Activated naive CD4-positive, alpha-beta T cell treated with anti-CD3 and anti-CD28 coated beads for 36 hours (primary cell): ENCODE measurements around the gene LGR5. TPM values are rescaled to one million over a fixed set of nuclear protein-coding genes. Genes with fewer than 3 reads are reported as not detected.
"Not testable (repeated sequence)": the region's sequence is repeated elsewhere in the genome, so short reads cannot be mapped to it uniquely, and the experiment has no call there.

ENCODE experiments used
- CTCF ChIA-PET: fragments of 350-600 bp; sonication (Branson Sonifier 250); formaldehyde crosslinking; loops from one replicate; lab custom pipeline; 2021; ENCODE audit warnings: antibody characterized with exemption; lab: Charles Lee
- DNase-seq: peaks from one replicate; pipeline ENCODE4 v3.0.0-alpha.2; 2020
- H3K27ac Mint-ChIP-seq: one replicate; pipeline ENCODE4 v1.8.0; 2021; ENCODE audit warnings: mild to moderate bottlenecking, mixed read lengths
- H3K27me3 Mint-ChIP-seq: one replicate; pipeline ENCODE4 v1.8.0; 2021; ENCODE audit warnings: low read depth, mixed read lengths
- H3K36me3 Mint-ChIP-seq: one replicate; pipeline ENCODE4 v1.8.0; 2021; ENCODE audit warnings: low read depth, mixed read lengths
- H3K4me1 Mint-ChIP-seq: one replicate; pipeline ENCODE4 v1.8.0; 2021; ENCODE audit warnings: low read depth, mixed read lengths
- H3K4me3 Mint-ChIP-seq: one replicate; pipeline ENCODE4 v1.8.0; 2021; ENCODE audit warnings: mild to moderate bottlenecking, moderate library complexity, mixed read lengths
- H3K9me3 Mint-ChIP-seq: one replicate; pipeline ENCODE4 v1.8.0; 2021; ENCODE audit warnings: mixed read lengths
- intact Hi-C: fragments of 100-400 bp; cut with micrococcal nuclease; formaldehyde crosslinking; loops from one replicate; pipeline ENCODE4 v1.15.1; 2023
- total RNA-seq, 2 experiments: library from RNA; stranded (reverse); gene quantifications; one replicate each; pipeline ENCODE4 v1.2.3, GENCODE V29; 2021

LGR5 gene
- total RNA-seq, 2 experiments from 2014 or later = not detected

GRCh38 chr12:71536939-71537622 lies 97.5 kb downstream of the LGR5 start:
- Mint-ChIP-seq H3K36me3 (no peaks in the 10 kb centered on the region), H3K27ac (no peak overlapping the region), H3K27me3 (no peaks in the 10 kb centered on the region), H3K9me3 (no peaks in the 10 kb centered on the region), H3K4me1 (no peaks in the 10 kb centered on the region), H3K4me3 (no peak overlapping the region)
- intact Hi-C loops = no loop called here
- CTCF ChIA-PET = interaction anchor here (0.6 kb wide), 1 partner anchor 61 kb away, joined by 4 read pairs; no protein-coding TSS in a partner anchor
- DNase-seq = no peak

GRCh38 chr12:71538807-71539206 lies 99.2 kb downstream of the LGR5 start:
- Mint-ChIP-seq H3K27me3 (no peaks in the 10 kb centered on the region), H3K9me3 (no peaks in the 10 kb centered on the region), H3K4me1 (no peaks in the 10 kb centered on the region), H3K4me3 (no peak overlapping the region), H3K36me3 (no peaks in the 10 kb centered on the region), H3K27ac (no peak overlapping the region)
- DNase-seq = no peak
- intact Hi-C loops = no loop called here
- CTCF ChIA-PET = no interaction called here

GRCh38 chr12:71541583-71541982 lies 102.0 kb downstream of the LGR5 start:
- H3K9me3 Mint-ChIP-seq = no peaks in the 10 kb centered on the region
- H3K27ac Mint-ChIP-seq = no peak overlapping the region
- H3K36me3 Mint-ChIP-seq = no peaks in the 10 kb centered on the region
- CTCF ChIA-PET = no interaction called here
- DNase-seq = no peak
- no peak overlapping the region for H3K4me3 Mint-ChIP-seq
- H3K4me1 Mint-ChIP-seq = no peaks in the 10 kb centered on the region
- no peaks in the 10 kb centered on the region for H3K27me3 Mint-ChIP-seq
- intact Hi-C loops = no loop called here

- CTCF ChIA-PET = no interaction called here
These were observed 106.8 kb downstream of the LGR5 start for GRCh38 chr12:71546322-71546861.

GRCh38 chr12:71548893-71549292 lies 109.3 kb downstream of the LGR5 start:
- H3K27ac Mint-ChIP-seq = no peak overlapping the region
- H3K4me3 Mint-ChIP-seq = no peak overlapping the region

More at GRCh38 chr12:71546322-71546861, 106.8 kb downstream of the LGR5 start:
- no peaks in the 10 kb centered on the region for H3K4me1 Mint-ChIP-seq
- H3K27me3 Mint-ChIP-seq = no peaks in the 10 kb centered on the region
- H3K36me3 Mint-ChIP-seq = no peaks in the 10 kb centered on the region
- no peak for DNase-seq
- no peak overlapping the region for H3K27ac Mint-ChIP-seq
- H3K9me3 Mint-ChIP-seq = no peaks in the 10 kb centered on the region
- intact Hi-C loops = no loop called here
- no peak overlapping the region for H3K4me3 Mint-ChIP-seq

GRCh38 chr12:71551529-71551928 lies 111.9 kb downstream of the LGR5 start:
- intact Hi-C loops = loop anchor here (1.0 kb wide), 2 partner anchors 136 to 196 kb away; no protein-coding TSS in a partner anchor

More at GRCh38 chr12:71548893-71549292, 109.3 kb downstream of the LGR5 start:
- Mint-ChIP-seq H3K27me3 (no peaks in the 10 kb centered on the region), H3K36me3 (no peaks in the 10 kb centered on the region), H3K4me1 (no peaks in the 10 kb centered on the region), H3K9me3 (no peaks in the 10 kb centered on the region)
- CTCF ChIA-PET = no interaction called here
- DNase-seq = no peak
- intact Hi-C loops = no loop called here

GRCh38 chr12:71552728-71553501 lies 113.3 kb downstream of the LGR5 start:
- H3K36me3 Mint-ChIP-seq = no peaks in the 10 kb centered on the region
- H3K4me1 Mint-ChIP-seq = no peaks in the 10 kb centered on the region
- H3K4me3 Mint-ChIP-seq = no peak overlapping the region
- H3K27ac Mint-ChIP-seq = no peak overlapping the region
- H3K27me3 Mint-ChIP-seq = no peaks in the 10 kb centered on the region
- CTCF ChIA-PET = interaction anchor here (1.5 kb wide), 1 partner anchor 195 kb away, joined by 4 read pairs; no protein-coding TSS in a partner anchor
- intact Hi-C loops = no loop called here
- H3K9me3 Mint-ChIP-seq = no peaks in the 10 kb centered on the region
- DNase-seq = no peak

More at GRCh38 chr12:71551529-71551928, 111.9 kb downstream of the LGR5 start:
- Mint-ChIP-seq H3K4me3 (no peak overlapping the region), H3K36me3 (no peaks in the 10 kb centered on the region), H3K4me1 (no peaks in the 10 kb centered on the region), H3K27me3 (no peaks in the 10 kb centered on the region), H3K9me3 (no peaks in the 10 kb centered on the region), H3K27ac (no peak overlapping the region)
- no peak for DNase-seq
- CTCF ChIA-PET = interaction anchor here (0.7 to 0.8 kb wide), 3 partner anchors 135 to 1630 kb away, joined by 3 read pairs; no protein-coding TSS in a partner anchor

GRCh38 chr12:71555191-71555590 lies 115.6 kb downstream of the LGR5 start:
- CTCF ChIA-PET = no interaction called here
- intact Hi-C loops = no loop called here

GRCh38 chr12:71555789-71556188 lies 116.2 kb downstream of the LGR5 start:
- H3K4me3 Mint-ChIP-seq, H3K4me1 Mint-ChIP-seq, intact Hi-C loops, CTCF ChIA-PET, DNase-seq, H3K9me3 Mint-ChIP-seq, H3K27ac Mint-ChIP-seq, H3K27me3 Mint-ChIP-seq, H3K36me3 Mint-ChIP-seq: not testable (repeated sequence)

More at GRCh38 chr12:71555191-71555590, 115.6 kb downstream of the LGR5 start:
- no peak overlapping the region for H3K4me3 Mint-ChIP-seq
- H3K4me1 Mint-ChIP-seq = no peaks in the 10 kb centered on the region
- no peaks in the 10 kb centered on the region for H3K27me3 Mint-ChIP-seq
- DNase-seq = no peak
- H3K27ac Mint-ChIP-seq = no peak overlapping the region
- no peaks in the 10 kb centered on the region for H3K9me3 Mint-ChIP-seq
- no peaks in the 10 kb centered on the region for H3K36me3 Mint-ChIP-seq

- CTCF ChIA-PET = interaction anchor here (2.3 kb wide), 1 partner anchor 191 kb away, joined by 9 read pairs; no protein-coding TSS in a partner anchor
- H3K36me3 Mint-ChIP-seq = no peaks in the 10 kb centered on the region
- intact Hi-C loops = no loop called here
- no peak for DNase-seq
- no peak overlapping the region for H3K27ac Mint-ChIP-seq
- no peaks in the 10 kb centered on the region for H3K9me3 Mint-ChIP-seq
- H3K4me3 Mint-ChIP-seq = no peak overlapping the region
- H3K27me3 Mint-ChIP-seq = no peaks in the 10 kb centered on the region
- no peaks in the 10 kb centered on the region for H3K4me1 Mint-ChIP-seq
These were observed 116.8 kb downstream of the LGR5 start for GRCh38 chr12:71556448-71556847.

GRCh38 chr12:71556875-71557274 lies 117.3 kb downstream of the LGR5 start:
- no peak overlapping the region for H3K27ac Mint-ChIP-seq
- no peak overlapping the region for H3K4me3 Mint-ChIP-seq
- no peak for DNase-seq
- CTCF ChIA-PET = interaction anchor here (2.3 kb wide), 1 partner anchor 190 kb away, joined by 9 read pairs; no protein-coding TSS in a partner anchor
- intact Hi-C loops = no loop called here
- no peaks in the 10 kb centered on the region for H3K27me3 Mint-ChIP-seq
- no peaks in the 10 kb centered on the region for H3K36me3 Mint-ChIP-seq
- no peaks in the 10 kb centered on the region for H3K9me3 Mint-ChIP-seq
- H3K4me1 Mint-ChIP-seq = no peaks in the 10 kb centered on the region

GRCh38 chr12:71558445-71558844 lies 118.8 kb downstream of the LGR5 start:
- intact Hi-C loops = no loop called here
- Mint-ChIP-seq H3K4me1 (no peaks in the 10 kb centered on the region), H3K27ac (no peak overlapping the region), H3K36me3 (no peaks in the 10 kb centered on the region), H3K27me3 (no peaks in the 10 kb centered on the region), H3K4me3 (no peak overlapping the region), H3K9me3 (no peaks in the 10 kb centered on the region)
- DNase-seq = no peak
- CTCF ChIA-PET = interaction anchor here (2.3 kb wide), 1 partner anchor 189 kb away, joined by 9 read pairs; no protein-coding TSS in a partner anchor
